SU-DHL-6 (cell line): Measurements from ENCODE around the gene CSH1.
"Not testable (repeated sequence)": the region's sequence is repeated elsewhere in the genome, so short reads cannot be mapped to it uniquely, and the experiment has no call there.

ENCODE experiments used
- H2AFZ ChIP-seq: fragments of 200-600 bp; sonication (generic); 2 replicates; pipeline ENCODE4 v1.6.1; 2014; ENCODE audit warnings: low read depth, mild to moderate bottlenecking, moderate library complexity, mixed read lengths, antibody characterized with exemption, low read length; ENCODE audit not compliant: severe bottlenecking
- H3F3A ChIP-seq: fragments of 200-600 bp; shearing (Covaris generic); 2 replicates; pipeline ENCODE4 v1.6.0; 2016; ENCODE audit warnings: antibody characterized with exemption, mild to moderate bottlenecking; ENCODE audit not compliant: insufficient read depth
- H3K27ac ChIP-seq: fragments of 200-600 bp; sonication (generic); 2 replicates; pipeline ENCODE4 v1.5.1; 2016; ENCODE audit warnings: low read depth, mild to moderate bottlenecking, low read length, moderate library complexity, mixed read lengths
- H3K27me3 ChIP-seq: fragments of 200-600 bp; sonication (generic), shearing (Covaris generic); 2 replicates; pipeline ENCODE4 v1.6.0; 2014; ENCODE audit warnings: mild to moderate bottlenecking, low read length
- H3K36me3 ChIP-seq: fragments of 200-600 bp; sonication (generic); 2 replicates; pipeline ENCODE4 v1.6.1; 2014; ENCODE audit warnings: mild to moderate bottlenecking, low read length, mixed read lengths
- H3K4me2 ChIP-seq: fragments of 300-600, 200-600 bp; shearing (Covaris generic), sonication (generic); 2 replicates; pipeline ENCODE4 v1.6.0; 2014; ENCODE audit warnings: low read length, low read depth, mild to moderate bottlenecking; ENCODE audit not compliant: poor library complexity, severe bottlenecking
- H3K4me3 ChIP-seq: fragments of 200-600 bp; sonication (generic); 2 replicates; pipeline ENCODE4 v1.5.1; 2014; ENCODE audit warnings: antibody characterized with exemption, low read length, mild to moderate bottlenecking, mixed read lengths; ENCODE audit not compliant: insufficient read depth, poor library complexity, severe bottlenecking
- H3K79me2 ChIP-seq: fragments of 200-600 bp; sonication (generic); 2 replicates; pipeline ENCODE4 v1.6.1; 2014; ENCODE audit warnings: mild to moderate bottlenecking, low read length, moderate library complexity; ENCODE audit not compliant: insufficient read depth
- H3K9ac ChIP-seq: fragments of 200-600 bp; sonication (generic); 2 replicates; pipeline ENCODE4 v1.7.0; 2014; ENCODE audit warnings: mild to moderate bottlenecking, low read length
- H3K9me2 ChIP-seq: fragments of 200-600 bp; sonication (generic); replicated peaks from 2 replicates; pipeline ENCODE4 v1.6.1; 2014; ENCODE audit warnings: low read length; ENCODE audit not compliant: insufficient read depth
- H3K9me3 ChIP-seq: fragments of 200-600 bp; sonication (generic); 2 replicates; pipeline ENCODE4 v1.6.1; 2014; ENCODE audit warnings: low read length, mixed read lengths; ENCODE audit not compliant: insufficient read depth
- H4K20me1 ChIP-seq: fragments of 200-600 bp; sonication (generic); 2 replicates; pipeline ENCODE4 v1.6.1; 2014; ENCODE audit warnings: low read depth, mild to moderate bottlenecking, antibody characterized with exemption, low read length, moderate library complexity, mixed read lengths
- CTCF ChIP-seq: fragments of 200-600 bp; sonication (generic); IDR thresholded peaks from one replicate; pipeline ENCODE4 v1.5.1; 2017; ENCODE audit warnings: antibody characterized with exemption, mild to moderate bottlenecking, low read length, moderate library complexity; ENCODE audit not compliant: insufficient read depth, poor library complexity, severe bottlenecking

The CSH1 gene

DNA sequence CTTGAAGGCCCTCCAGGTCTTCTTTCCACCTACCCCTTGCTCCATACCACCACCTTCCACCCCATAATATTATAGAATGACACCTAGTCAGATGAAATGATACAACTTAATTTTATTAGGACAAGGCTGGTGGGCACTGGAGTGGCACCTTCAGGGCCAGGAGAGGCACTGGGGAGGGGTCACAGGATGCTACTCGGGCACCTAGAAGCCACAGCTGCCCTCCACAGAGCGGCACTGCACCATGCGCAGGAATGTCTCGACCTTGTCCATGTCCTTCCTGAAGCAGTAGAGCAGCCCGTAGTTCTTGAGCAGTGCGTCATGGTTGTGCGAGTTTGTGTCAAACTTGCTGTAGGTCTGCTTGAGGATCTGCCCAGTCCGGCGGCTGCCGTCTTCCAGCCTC lies 1.6 kb downstream of the CSH1 start:
- H3K9me3 ChIP-seq, H3K9ac ChIP-seq, H3K4me2 ChIP-seq, H3K27ac ChIP-seq, H3F3A ChIP-seq, H3K4me3 ChIP-seq, H3K27me3 ChIP-seq, H2AFZ ChIP-seq, H3K36me3 ChIP-seq, H3K79me2 ChIP-seq, H4K20me1 ChIP-seq, H3K9me2 ChIP-seq: not testable (repeated sequence)

DNA sequence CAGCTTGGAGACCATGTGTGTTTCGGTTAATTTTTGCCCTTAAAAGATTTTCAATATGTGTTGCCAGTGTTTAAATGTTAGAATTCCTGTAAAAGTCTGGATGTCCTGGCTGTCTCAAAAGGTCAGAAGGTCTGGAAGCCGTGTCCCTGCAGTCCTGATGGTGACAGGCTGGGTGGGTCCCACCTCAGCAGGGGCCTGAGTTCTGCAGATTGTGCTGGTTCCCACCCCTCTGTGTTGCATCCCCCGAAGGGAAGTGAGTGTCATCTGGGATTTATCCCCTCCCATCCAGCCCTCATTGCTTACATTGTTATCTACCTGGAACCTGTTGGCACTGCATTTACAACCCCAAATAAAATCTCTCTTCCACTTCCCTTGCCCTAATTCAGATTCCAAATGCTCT lies 2.4 kb downstream of the CSH1 start:
- not testable (repeated sequence) for H3K4me3 ChIP-seq, H3K9ac ChIP-seq, H3F3A ChIP-seq, H3K4me2 ChIP-seq, H3K36me3 ChIP-seq, H3K9me3 ChIP-seq, H4K20me1 ChIP-seq, H3K79me2 ChIP-seq, H2AFZ ChIP-seq, H3K27ac ChIP-seq, H3K9me2 ChIP-seq, H3K27me3 ChIP-seq

- not testable (repeated sequence) for H3K9ac ChIP-seq, H3K27me3 ChIP-seq, H3K36me3 ChIP-seq, H4K20me1 ChIP-seq, H3F3A ChIP-seq, H2AFZ ChIP-seq, H3K9me3 ChIP-seq, H3K4me3 ChIP-seq, H3K79me2 ChIP-seq, H3K9me2 ChIP-seq, H3K27ac ChIP-seq, H3K4me2 ChIP-seq
These were observed 3.9 kb downstream of the CSH1 start for GRCh38 chr17:63892316-63893037.

DNA sequence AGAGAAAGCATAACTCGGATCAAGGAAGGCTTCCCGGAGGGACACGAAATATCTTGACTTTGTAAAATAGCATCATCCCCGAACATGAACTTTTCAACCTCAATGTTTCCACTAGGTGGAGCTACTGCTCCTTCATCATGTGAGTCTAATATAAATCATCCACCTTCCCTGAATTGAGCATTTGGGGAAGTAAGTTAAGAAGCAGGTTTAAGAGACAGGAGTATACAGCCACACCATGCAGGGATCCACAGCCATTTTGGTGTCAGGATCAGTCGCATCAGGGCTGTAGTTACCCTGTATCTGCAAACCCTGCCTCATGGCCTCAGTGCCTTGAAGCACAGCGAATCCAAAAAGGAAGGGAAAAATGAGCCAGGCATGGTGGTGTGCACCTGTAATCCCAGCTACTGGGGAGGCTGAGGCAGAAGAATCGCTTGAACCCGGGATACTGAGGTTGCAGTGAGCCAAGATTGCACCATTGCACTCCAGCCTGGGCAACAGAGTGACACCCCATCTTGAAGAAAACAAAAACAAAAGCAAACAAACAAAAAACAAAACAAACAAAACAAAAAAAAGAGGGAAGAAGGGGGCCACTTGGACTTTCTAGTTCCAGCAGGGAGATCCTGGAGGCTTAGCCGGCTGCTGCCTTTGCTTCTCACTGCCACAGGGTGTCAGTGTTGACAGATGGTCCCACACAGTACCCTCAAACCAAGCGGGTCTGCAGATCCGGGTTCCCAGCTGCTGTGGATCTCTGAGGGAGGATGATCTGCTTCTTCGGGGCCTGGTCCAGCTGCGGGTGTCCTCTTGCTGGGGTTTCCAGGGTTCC lies 7.1 kb downstream of the CSH1 start:
- H4K20me1 ChIP-seq, H3K4me3 ChIP-seq, H3K4me2 ChIP-seq, H3K27me3 ChIP-seq, H3K36me3 ChIP-seq, H3K79me2 ChIP-seq, H3K27ac ChIP-seq, H3K9me2 ChIP-seq, H2AFZ ChIP-seq, H3K9ac ChIP-seq, H3K9me3 ChIP-seq, H3F3A ChIP-seq: not testable (repeated sequence)
- peak; percentile 32 for TF ChIP-seq CTCF

GRCh38 chr17:63885119-63885518 lies 11.3 kb downstream of the CSH1 start:
- H3K27me3 ChIP-seq, H3K9ac ChIP-seq, H4K20me1 ChIP-seq, H3K27ac ChIP-seq, H3K9me2 ChIP-seq, H3K4me2 ChIP-seq, H3K79me2 ChIP-seq, H3K4me3 ChIP-seq, H3F3A ChIP-seq, H2AFZ ChIP-seq, H3K36me3 ChIP-seq, H3K9me3 ChIP-seq: not testable (repeated sequence)

GRCh38 chr17:63882626-63883126 lies 13.7 kb downstream of the CSH1 start:
- not testable (repeated sequence) for H3K9me3 ChIP-seq, H3K36me3 ChIP-seq, H2AFZ ChIP-seq, H3K9me2 ChIP-seq, H3K27ac ChIP-seq, H3K4me3 ChIP-seq, H4K20me1 ChIP-seq, H3K4me2 ChIP-seq, H3F3A ChIP-seq, H3K27me3 ChIP-seq, H3K9ac ChIP-seq, H3K79me2 ChIP-seq
